ENCODE results near the gene RPL6.

GRCh38 chr12:112424126-112424525 lies 14.7 kb upstream of the RPL6 start:
- TF ChIP-seq TAF1 (IDR thresholded peaks at IDR 0.05; ENCODE audit: borderline replicate concordance, insufficient read depth, low read length) (no peak), POLR2AphosphoS5 (IDR thresholded peaks at IDR 0.05; ENCODE audit: low read depth, low read length) (no peak), SIN3A (IDR thresholded peaks at IDR 0.05; ENCODE audit: borderline replicate concordance, insufficient read depth, low read length) (no peak), REST (IDR thresholded peaks at IDR 0.05; ENCODE audit: insufficient read depth in 1 of 2, low read depth in 2 of 2, low read length in 2 of 2) (no peak), FOXP2 (optimal IDR thresholded peaks at IDR 0.05; ENCODE audit: borderline replicate concordance, extremely low read depth, extremely low read length, insufficient read depth) (no peak)

All from PFSK-1 (cell line).